SU-DHL-6 (cell line): ENCODE data around the gene HIVEP3.

Experiments used
- H2AFZ ChIP-seq: fragments of 200-600 bp; sonication (generic); 2 replicates; pipeline ENCODE4 v1.6.1; 2014; ENCODE audit warnings: low read depth, mild to moderate bottlenecking, moderate library complexity, mixed read lengths, antibody characterized with exemption, low read length; ENCODE audit not compliant: severe bottlenecking
- H3F3A ChIP-seq: fragments of 200-600 bp; shearing (Covaris generic); 2 replicates; pipeline ENCODE4 v1.6.0; 2016; ENCODE audit warnings: antibody characterized with exemption, mild to moderate bottlenecking; ENCODE audit not compliant: insufficient read depth
- H3K27ac ChIP-seq: fragments of 200-600 bp; sonication (generic); 2 replicates; pipeline ENCODE4 v1.5.1; 2016; ENCODE audit warnings: low read depth, mild to moderate bottlenecking, low read length, moderate library complexity, mixed read lengths
- H3K27me3 ChIP-seq: fragments of 200-600 bp; sonication (generic), shearing (Covaris generic); 2 replicates; pipeline ENCODE4 v1.6.0; 2014; ENCODE audit warnings: mild to moderate bottlenecking, low read length
- H3K36me3 ChIP-seq: fragments of 200-600 bp; sonication (generic); 2 replicates; pipeline ENCODE4 v1.6.1; 2014; ENCODE audit warnings: mild to moderate bottlenecking, low read length, mixed read lengths
- H3K4me2 ChIP-seq: fragments of 300-600, 200-600 bp; shearing (Covaris generic), sonication (generic); 2 replicates; pipeline ENCODE4 v1.6.0; 2014; ENCODE audit warnings: low read length, low read depth, mild to moderate bottlenecking; ENCODE audit not compliant: poor library complexity, severe bottlenecking
- H3K4me3 ChIP-seq: fragments of 200-600 bp; sonication (generic); 2 replicates; pipeline ENCODE4 v1.5.1; 2014; ENCODE audit warnings: antibody characterized with exemption, low read length, mild to moderate bottlenecking, mixed read lengths; ENCODE audit not compliant: insufficient read depth, poor library complexity, severe bottlenecking
- H3K79me2 ChIP-seq: fragments of 200-600 bp; sonication (generic); 2 replicates; pipeline ENCODE4 v1.6.1; 2014; ENCODE audit warnings: mild to moderate bottlenecking, low read length, moderate library complexity; ENCODE audit not compliant: insufficient read depth
- H3K9ac ChIP-seq: fragments of 200-600 bp; sonication (generic); 2 replicates; pipeline ENCODE4 v1.7.0; 2014; ENCODE audit warnings: mild to moderate bottlenecking, low read length
- H3K9me2 ChIP-seq: fragments of 200-600 bp; sonication (generic); replicated peaks from 2 replicates; pipeline ENCODE4 v1.6.1; 2014; ENCODE audit warnings: low read length; ENCODE audit not compliant: insufficient read depth
- H3K9me3 ChIP-seq: fragments of 200-600 bp; sonication (generic); 2 replicates; pipeline ENCODE4 v1.6.1; 2014; ENCODE audit warnings: low read length, mixed read lengths; ENCODE audit not compliant: insufficient read depth
- H4K20me1 ChIP-seq: fragments of 200-600 bp; sonication (generic); 2 replicates; pipeline ENCODE4 v1.6.1; 2014; ENCODE audit warnings: low read depth, mild to moderate bottlenecking, antibody characterized with exemption, low read length, moderate library complexity, mixed read lengths
- EZH2phosphoT487 ChIP-seq: fragments of 200-600 bp; sonication (generic), shearing (Covaris generic); conservative IDR thresholded peaks from 2 replicates; pipeline ENCODE4 v1.6.1; 2018; ENCODE audit warnings: mild to moderate bottlenecking, antibody characterized with exemption, low read length, moderate library complexity, mixed read lengths
- TF ChIP-seq, protein P1 (sequence below): fragments of 200-600 bp; sonication (generic); IDR thresholded peaks from one replicate; pipeline ENCODE4 v1.5.1; 2017; ENCODE audit warnings: antibody characterized with exemption, mild to moderate bottlenecking, low read length, moderate library complexity; ENCODE audit not compliant: insufficient read depth, poor library complexity, severe bottlenecking

HIVEP3 gene

DNA sequence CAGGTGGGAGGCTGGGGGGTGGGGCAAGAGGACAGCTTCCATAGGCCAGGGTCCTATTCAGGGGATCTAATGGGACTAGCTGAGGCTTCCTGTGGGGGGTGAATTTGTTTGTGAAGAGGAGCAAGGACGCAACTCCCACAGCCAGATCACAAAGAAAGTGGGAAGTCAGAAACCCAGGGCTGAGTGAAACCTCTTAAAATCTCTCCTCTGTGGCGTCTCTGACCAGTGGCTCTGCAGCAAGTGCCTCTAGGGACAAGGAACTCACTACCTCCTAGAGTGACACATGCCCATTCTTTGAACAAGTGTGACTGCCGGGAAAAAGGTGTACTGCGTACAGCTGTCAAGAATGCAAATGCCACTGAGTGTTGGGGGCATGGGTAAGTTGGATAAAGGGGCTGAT is 187.9 kb downstream of the HIVEP3 start:
- H3F3A ChIP-seq = peaks cover 25% of the 10 kb centered on the region
- H4K20me1 ChIP-seq = no peaks in the 10 kb centered on the region
- no peaks in the 10 kb centered on the region for H3K9me2 ChIP-seq
- no peak overlapping the region for H3K4me2 ChIP-seq
- H2AFZ ChIP-seq = no peak overlapping the region
- no peaks in the 10 kb centered on the region for H3K36me3 ChIP-seq
- TF ChIP-seq EZH2phosphoT487 = no peak
- TF ChIP-seq, protein P1, sequence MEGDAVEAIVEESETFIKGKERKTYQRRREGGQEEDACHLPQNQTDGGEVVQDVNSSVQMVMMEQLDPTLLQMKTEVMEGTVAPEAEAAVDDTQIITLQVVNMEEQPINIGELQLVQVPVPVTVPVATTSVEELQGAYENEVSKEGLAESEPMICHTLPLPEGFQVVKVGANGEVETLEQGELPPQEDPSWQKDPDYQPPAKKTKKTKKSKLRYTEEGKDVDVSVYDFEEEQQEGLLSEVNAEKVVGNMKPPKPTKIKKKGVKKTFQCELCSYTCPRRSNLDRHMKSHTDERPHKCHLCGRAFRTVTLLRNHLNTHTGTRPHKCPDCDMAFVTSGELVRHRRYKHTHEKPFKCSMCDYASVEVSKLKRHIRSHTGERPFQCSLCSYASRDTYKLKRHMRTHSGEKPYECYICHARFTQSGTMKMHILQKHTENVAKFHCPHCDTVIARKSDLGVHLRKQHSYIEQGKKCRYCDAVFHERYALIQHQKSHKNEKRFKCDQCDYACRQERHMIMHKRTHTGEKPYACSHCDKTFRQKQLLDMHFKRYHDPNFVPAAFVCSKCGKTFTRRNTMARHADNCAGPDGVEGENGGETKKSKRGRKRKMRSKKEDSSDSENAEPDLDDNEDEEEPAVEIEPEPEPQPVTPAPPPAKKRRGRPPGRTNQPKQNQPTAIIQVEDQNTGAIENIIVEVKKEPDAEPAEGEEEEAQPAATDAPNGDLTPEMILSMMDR = no peak
- no peak overlapping the region for H3K4me3 ChIP-seq
- no peaks in the 10 kb centered on the region for H3K9me3 ChIP-seq
- no peak overlapping the region for H3K27ac ChIP-seq
- H3K27me3 ChIP-seq = no peaks in the 10 kb centered on the region
- H3K9ac ChIP-seq = no peak overlapping the region
- H3K79me2 ChIP-seq = no peaks in the 10 kb centered on the region

DNA sequence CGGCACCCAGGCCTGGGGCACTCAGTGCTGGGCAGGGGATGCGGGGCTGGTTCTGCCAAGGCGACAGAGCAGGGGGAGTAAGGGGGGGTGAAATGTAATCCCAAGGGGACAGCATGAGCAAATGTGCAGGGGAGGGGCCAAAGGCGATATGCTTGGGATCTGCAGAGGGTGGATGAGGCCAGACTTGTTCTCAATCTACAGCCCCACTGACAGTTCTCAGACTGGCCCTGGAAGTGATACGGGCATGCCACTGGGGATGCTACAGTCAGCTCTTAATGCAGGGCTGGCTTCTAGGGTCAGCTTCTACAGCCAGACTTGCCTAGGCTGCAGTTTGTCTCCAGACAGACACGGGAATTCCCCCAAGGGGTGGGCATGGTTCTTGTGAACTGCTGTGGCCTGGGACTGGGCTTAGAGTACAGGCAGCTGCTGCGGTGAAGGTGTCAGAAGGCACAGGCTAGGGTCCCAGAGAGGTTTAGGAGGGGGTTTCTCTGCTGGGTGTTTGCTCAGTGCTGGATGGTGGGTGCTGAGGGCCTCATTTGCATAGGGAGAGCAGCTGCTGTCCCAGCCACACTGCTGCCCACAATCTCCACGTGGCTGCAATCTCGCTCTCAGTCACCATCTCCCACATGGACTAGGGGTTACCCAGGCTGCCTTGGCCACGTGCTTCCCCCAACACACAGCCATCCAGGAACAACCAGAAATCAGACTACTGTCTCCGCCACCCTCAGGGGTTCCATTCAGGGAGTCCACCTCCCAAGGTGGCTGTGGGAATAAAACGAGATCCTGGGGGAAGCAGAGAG is 190.1 kb downstream of the HIVEP3 start:
- no peaks in the 10 kb centered on the region for H3K9me2 ChIP-seq
- H3F3A ChIP-seq = peaks cover 26% of the 10 kb centered on the region
- peak overlapping the region; percentile 70 for H3K9ac ChIP-seq
- no peaks in the 10 kb centered on the region for H3K27me3 ChIP-seq
- H4K20me1 ChIP-seq = no peaks in the 10 kb centered on the region
- H3K79me2 ChIP-seq = no peaks in the 10 kb centered on the region
- peak overlapping the region; percentile 68 for H3K4me2 ChIP-seq
- TF ChIP-seq EZH2phosphoT487 = no peak
- TF ChIP-seq, protein P1 = no peak
- H3K9me3 ChIP-seq = no peaks in the 10 kb centered on the region
- H3K27ac ChIP-seq = peak overlapping the region; percentile 97
- no peak overlapping the region for H2AFZ ChIP-seq
- peak overlapping the region; percentile 5 for H3K4me3 ChIP-seq
- H3K36me3 ChIP-seq = no peaks in the 10 kb centered on the region

DNA sequence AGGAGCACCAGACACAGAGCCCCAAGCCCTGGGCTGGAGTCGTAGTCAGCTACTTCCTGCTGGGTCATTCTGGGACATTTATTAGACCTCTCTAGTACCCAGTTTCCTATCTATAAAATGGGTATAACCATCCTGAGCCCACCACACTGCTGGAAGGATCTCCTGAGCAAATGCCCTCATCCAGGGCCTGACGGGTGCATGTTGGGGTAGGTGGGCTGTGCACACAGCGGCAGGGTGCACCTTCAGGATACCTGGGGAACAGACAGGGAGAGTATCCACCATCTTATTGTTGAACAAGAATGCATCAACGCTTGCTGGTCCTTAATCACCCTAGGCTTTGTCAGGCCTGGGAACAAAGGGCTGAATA is 191.0 kb downstream of the HIVEP3 start:
- Histone ChIP-seq H3K36me3 (no peaks in the 10 kb centered on the region), H3K27ac (peak overlapping the region; percentile 97), H3F3A (peaks cover 26% of the 10 kb centered on the region), H3K9me3 (no peaks in the 10 kb centered on the region), H3K9ac (peak overlapping the region; percentile 70), H3K79me2 (no peaks in the 10 kb centered on the region), H2AFZ (no peak overlapping the region), H3K4me3 (peak overlapping the region; percentile 5), H3K27me3 (no peaks in the 10 kb centered on the region), H3K9me2 (no peaks in the 10 kb centered on the region), H3K4me2 (peak overlapping the region; percentile 68), H4K20me1 (no peaks in the 10 kb centered on the region)
- TF ChIP-seq EZH2phosphoT487 = no peak
- TF ChIP-seq, protein P1 = no peak
